ENCODE data around the gene MUC5AC.
"Not testable (repeated sequence)": the region's sequence is repeated elsewhere in the genome, so short reads cannot be mapped to it uniquely, and the experiment has no call there.

MUC5AC gene

GRCh38 chr11:1150769-1151365, 6.9 kb upstream of the MUC5AC start:
- no peak for DNase-seq

- no peak for DNase-seq
Measured at GRCh38 chr11:1151366-1152315, 6.1 kb upstream of the MUC5AC start.

DNA sequence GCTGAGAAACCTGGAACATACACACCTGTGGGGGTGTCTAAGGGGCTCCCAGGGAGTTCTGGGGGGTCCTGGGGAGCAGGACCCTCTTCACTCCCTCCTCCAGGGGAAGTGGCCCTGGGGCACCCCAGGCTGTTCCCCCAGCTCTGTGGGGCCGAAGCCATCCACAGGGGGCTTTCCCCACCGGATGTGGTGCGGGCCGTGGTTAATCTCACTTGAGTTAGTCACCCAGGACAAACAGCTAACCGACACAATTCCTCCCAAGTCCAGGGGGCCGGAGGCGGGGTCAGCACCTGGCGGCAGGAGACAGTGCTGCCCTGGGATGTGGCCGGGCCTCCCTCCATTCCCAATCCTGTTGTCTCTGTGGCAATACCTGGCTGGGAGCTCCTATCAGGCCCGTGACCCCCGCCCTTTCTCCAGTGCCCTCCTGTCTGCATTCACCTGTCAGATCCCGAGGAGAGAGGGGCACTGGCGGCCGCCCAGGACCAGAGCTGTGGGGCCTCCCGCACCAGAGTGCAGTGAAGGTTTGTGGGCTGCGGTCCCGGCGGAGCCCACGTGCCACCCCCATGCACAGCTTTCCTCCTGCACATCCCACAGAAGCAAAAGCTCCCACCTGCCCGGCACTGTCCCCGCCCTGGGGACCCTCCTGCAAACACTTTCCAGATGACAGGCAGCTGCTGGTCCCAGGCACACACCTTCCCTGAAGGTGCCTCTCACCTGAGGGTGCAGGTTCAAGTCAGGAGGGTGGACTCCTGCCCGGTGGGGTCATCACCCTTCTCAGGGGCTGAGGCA, 5.2 kb upstream of the MUC5AC start:
- no peak for DNase-seq

GRCh38 chr11:1153105-1153950, 4.4 kb upstream of the MUC5AC start:
- DNase-seq: no peak

DNA sequence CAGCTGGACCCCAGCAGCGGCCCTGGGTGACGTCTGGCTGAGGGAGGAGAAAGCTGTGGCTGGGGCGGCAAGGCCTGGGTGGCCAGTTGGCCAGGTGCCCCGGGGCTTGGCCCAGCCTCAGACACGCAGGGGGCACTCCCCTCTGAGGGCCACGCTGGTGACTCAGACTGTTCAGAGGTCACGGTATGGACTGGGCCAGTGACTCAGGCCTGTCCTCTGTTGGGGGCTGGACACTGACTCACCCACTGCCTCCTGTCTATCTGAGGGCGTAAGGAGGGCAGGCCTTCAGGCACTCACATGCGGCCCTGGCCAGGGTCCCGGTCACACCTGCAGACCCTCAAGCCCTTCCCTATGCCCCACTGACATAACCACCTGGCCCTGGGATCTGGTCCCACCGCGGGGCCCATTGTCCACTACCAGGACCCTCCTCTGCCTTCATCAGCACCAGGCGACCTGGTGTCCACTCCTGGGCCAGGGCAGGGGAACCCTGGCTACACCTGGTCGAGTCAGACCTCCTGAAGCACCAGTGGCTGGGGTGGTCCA, 3.7 kb upstream of the MUC5AC start:
- DNase-seq: no peak

DNA sequence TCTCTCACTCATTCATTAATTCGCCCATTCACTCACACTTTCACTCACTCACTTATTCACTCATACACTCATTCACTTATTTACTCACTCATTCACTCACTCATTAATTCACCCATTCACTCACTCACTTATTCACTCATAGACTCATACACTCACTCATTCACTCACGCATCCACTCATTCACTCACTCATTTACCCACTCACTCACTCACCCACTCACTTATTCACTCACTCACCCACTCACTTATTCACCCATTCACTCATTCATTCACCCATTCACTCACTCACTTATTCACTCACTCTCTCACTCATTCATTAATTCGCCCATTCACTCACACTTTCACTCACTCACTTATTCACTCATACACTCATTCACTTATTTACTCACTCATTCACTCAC, 3.1 kb upstream of the MUC5AC start:
- not testable (repeated sequence) for DNase-seq

DNA sequence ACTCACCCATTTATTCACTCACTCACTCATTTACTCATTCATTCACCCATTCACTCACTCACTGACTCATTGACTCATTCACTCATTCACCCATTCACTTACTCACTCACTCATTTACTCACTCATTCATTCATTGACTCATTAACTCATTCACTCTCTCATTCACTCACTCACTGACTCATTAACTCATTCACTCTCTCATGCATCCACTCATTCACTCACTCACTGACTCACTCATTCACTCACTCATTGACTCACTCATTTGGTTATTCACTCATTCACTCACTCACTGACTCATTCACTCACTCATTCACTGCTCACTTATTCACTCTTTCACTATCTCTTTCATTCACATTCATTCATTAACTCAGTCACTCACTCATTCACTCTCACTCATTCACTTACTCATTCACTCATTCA, 2.5 kb upstream of the MUC5AC start:
- no peak for DNase-seq

- DNase-seq: no peak
Measured at GRCh38 chr11:1156506-1157340, 1.0 kb upstream of the MUC5AC start.

GRCh38 chr11:1157341-1157644, 460 bp upstream of the MUC5AC start:
- DNase-seq: no peak

DNA sequence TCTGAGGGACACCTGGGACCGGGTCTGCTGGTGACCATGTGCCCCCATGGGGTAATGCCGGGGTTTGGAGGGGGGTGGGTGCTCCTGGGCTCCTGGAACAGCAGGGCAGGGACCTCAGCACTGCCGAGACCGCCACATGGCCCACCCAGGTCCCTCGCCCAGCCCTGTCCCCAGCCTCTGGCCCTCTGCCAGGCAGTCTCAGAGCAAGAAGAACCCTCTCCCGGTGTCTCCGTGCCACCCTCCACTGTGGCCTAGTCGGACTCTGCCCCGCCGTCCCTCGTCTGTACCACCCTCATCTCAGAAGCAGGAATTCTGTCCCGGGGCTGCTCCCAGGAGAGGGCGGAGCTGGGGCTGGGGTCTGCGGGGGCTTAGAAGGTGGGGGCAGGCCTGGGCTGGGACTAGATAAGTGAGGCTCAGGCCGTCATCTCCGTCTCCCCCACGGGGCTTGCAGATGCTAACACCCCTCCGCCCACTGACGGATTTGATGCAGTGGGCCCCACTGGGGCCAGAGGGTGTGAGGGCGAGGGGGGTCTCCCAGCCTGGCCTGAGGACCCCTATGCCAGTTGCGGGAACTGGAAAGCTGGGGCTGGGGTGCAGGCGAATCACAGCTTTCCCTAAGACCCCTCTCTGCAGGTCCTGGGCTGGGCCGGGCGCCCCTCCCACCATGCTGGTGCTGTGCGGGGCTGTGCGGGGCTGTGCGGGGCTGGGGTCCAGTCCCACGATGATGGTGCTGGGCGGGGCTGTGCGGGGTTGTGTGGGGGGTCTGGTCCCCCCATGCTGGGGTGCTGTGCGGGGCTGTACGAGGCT, 1.1 kb downstream of the MUC5AC start:
- DNase-seq: no peak

- not testable (repeated sequence) for DNase-seq
Measured at GRCh38 chr11:1159488-1160220, 1.9 kb downstream of the MUC5AC start.

GRCh38 chr11:1160231-1161101, 2.7 kb downstream of the MUC5AC start:
- no peak for DNase-seq

GRCh38 chr11:1161410-1162137, 3.8 kb downstream of the MUC5AC start:
- DNase-seq: no peak

GRCh38 chr11:1162138-1162475, 4.4 kb downstream of the MUC5AC start:
- DNase-seq: no peak

GRCh38 chr11:1162491-1163311, 4.9 kb downstream of the MUC5AC start:
- no peak for DNase-seq

DNA sequence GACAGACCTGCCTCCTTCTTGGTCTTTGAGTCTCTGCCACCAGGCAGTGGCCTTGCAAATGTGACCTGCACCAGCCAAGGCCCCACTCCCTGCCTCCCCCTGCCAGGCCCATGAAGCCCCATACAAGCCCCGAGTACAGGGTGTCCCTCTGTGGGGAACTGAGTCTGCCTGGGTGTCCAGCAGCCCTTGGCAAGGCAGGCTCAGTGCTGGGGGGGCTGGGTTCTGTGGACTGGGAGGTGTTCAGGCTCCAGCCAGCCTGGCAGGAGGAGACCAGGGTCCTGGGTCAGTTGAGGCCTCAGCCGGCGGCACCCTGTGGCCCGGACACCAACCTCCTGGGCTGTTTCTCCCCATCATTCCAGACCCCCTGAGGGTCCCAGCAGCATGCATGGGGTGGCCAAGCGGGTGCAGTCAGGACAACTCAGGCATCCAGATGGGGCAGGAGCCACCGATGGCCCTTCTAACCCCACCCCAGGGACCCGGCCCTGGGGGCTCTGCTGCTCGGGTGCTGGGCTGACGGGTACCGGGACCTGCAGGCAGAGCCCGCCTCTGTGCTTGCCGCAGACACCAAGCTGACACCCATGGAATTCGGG, 5.7 kb downstream of the MUC5AC start:
- DNase-seq: no peak

Data from NCI-H526 treated with DMSO at 0.1 percent for 48 hours (cell line).